GM12874 (cell line): ENCODE data around the gene DLG2.

Experiments used
- CTCF ChIP-seq: IDR thresholded peaks from 2 replicates; pipeline ENCODE4 v1.5.1; 2011; ENCODE audit warnings: low read depth, mild to moderate bottlenecking, control low read depth, low read length, moderate library complexity; ENCODE audit not compliant: insufficient read depth

The DLG2 gene

GRCh38 chr11:84963240-84963639 is 663.9 kb downstream of the DLG2 start:
- TF ChIP-seq CTCF, result no peak

GRCh38 chr11:84962018-84962417 is 665.1 kb downstream of the DLG2 start:
- TF ChIP-seq CTCF, result no peak

- TF ChIP-seq CTCF, result no peak
Observed at GRCh38 chr11:84958295-84958694, 668.8 kb downstream of the DLG2 start.

DNA sequence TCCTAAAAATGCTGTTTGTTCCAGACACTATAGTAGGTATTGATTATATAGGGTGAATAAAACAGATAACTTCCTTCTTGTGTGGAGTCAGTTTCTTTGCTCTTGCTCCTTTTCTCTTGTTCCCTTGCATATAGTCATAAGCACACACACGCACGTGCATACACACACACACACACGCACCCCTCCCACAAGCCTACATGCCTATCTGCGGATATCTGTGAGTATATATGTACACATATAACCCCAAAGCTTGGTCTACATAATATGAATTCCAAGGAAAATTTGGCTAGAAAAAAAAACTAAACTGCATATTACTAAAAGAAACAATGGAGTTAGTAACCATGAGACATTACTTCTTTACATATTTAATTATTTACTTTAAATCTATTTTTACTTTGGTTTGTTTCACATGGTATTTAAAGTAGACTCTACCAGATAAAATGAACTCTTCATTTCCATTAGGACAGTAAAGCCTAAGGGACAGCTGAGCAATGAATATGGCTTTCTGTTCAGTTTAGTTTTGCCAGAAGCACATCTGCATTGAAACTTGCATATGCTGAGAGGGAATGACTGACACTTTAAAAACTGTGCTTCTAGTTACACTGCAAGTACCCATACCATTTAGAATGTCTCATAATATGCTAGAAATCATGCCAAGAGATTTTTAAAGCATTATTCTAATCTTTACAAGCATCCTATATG is 676.4 kb downstream of the DLG2 start:
- TF ChIP-seq CTCF, result no peak

- no peak for TF ChIP-seq CTCF
Observed at GRCh38 chr11:84947970-84948580, 679.1 kb downstream of the DLG2 start.

GRCh38 chr11:84947070-84947469 is 680.1 kb downstream of the DLG2 start:
- TF ChIP-seq CTCF, result no peak

DNA sequence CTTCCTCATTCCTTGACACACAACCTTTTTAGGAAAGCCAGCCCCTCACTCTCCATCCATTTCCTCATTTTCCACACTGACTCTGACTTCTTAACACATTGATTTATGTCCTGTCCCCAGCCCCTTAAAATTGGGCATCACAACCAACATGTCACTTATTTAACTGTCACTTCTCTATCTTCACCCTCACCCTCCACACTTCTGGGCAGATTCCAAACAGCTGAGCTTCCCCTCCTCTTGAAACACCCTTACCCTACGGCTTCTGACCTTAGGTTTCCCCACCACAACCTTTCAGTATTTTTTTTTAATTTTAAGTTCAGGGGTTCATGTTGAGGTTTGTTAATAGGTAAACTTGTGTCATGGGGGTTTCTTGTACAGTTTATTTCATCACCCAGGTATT is 696.3 kb downstream of the DLG2 start:
- TF ChIP-seq CTCF, result no peak
